RWPE1 (cell line): ENCODE results near the gene TAF4.
"Not testable (repeated sequence)": the region's sequence is repeated elsewhere in the genome, so short reads cannot be mapped to it uniquely, and the experiment has no call there.

Experiments
- CTCF ChIA-PET: fragments of 350-600 bp; sonication (Branson Sonifier 250); formaldehyde crosslinking; extraction: SDS; loops from one replicate; lab custom pipeline; 2021; lab: Yijun Ruan, JAX
- POLR2A ChIA-PET: fragments of 400-600 bp; formaldehyde crosslinking; extraction: SDS; loops from one replicate; lab custom pipeline; 2020; ENCODE audit warnings: antibody characterized with exemption; ENCODE audit not compliant: low non-redundant PET; lab: Yijun Ruan, JAX
- DNase-seq: peaks from one replicate; pipeline ENCODE4 v3.0.0; 2012; ENCODE audit warnings: low spot score
- H3K27ac ChIP-seq: fragments of 450-650 bp; 2 replicates; pipeline ENCODE4 v1.5.1; 2017
- TF ChIP-seq, protein P1 (sequence below): fragments of 450-650 bp; conservative IDR thresholded peaks from 2 replicates; pipeline ENCODE4 v1.5.1; 2017; ENCODE audit warnings: low read depth, mild to moderate bottlenecking

The TAF4 gene

DNA sequence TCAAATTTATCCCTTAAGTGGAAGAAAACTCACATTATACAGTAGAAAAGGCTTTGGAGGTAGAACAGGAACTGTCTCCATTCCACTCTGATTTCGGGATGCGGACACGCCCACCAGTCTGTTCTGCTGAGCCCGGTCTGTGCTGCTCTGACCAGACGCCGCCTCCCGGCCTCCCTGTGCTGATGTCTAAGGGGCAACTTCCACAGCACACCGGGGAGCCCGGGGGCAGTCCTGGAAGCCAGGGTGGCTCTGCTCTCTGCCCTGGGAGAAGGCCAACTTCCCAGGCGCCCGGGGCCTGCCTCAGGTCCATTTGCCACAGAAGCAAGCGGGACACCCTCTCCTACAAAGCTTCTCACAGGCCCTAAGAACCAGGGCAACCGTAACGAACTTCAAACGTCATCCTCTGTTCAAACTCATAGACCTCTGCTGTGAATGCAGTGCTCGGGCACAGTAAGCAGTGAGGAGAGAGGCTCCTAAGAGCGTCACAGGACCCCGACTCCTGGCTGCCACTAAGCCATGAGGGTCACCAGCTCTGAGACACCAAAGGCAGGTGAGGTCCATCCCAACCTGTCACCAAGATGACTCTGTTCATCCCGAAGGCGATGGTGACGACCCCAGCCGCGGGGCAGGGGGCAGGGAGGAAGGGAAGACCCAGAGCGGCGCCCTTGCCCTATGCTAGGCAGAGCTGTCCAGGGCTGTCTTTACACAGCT is 5.6 kb downstream of the TAF4 start:
- POLR2A ChIA-PET = interaction anchor here (0.5 kb wide), 1 partner anchor 48 kb away, joined by 6 read pairs; no protein-coding TSS in a partner anchor
- CTCF ChIA-PET = interaction anchor here (0.7 to 1.0 kb wide), 3 partner anchors 49 to 1423 kb away, joined by 3 to 4 read pairs (median 4); no protein-coding TSS in a partner anchor
- TF ChIP-seq, protein P1, sequence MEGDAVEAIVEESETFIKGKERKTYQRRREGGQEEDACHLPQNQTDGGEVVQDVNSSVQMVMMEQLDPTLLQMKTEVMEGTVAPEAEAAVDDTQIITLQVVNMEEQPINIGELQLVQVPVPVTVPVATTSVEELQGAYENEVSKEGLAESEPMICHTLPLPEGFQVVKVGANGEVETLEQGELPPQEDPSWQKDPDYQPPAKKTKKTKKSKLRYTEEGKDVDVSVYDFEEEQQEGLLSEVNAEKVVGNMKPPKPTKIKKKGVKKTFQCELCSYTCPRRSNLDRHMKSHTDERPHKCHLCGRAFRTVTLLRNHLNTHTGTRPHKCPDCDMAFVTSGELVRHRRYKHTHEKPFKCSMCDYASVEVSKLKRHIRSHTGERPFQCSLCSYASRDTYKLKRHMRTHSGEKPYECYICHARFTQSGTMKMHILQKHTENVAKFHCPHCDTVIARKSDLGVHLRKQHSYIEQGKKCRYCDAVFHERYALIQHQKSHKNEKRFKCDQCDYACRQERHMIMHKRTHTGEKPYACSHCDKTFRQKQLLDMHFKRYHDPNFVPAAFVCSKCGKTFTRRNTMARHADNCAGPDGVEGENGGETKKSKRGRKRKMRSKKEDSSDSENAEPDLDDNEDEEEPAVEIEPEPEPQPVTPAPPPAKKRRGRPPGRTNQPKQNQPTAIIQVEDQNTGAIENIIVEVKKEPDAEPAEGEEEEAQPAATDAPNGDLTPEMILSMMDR = no peak
- no peak for DNase-seq
- H3K27ac ChIP-seq = peak overlapping the region; percentile 2; the same call in 1 of the 2 replicates

DNA sequence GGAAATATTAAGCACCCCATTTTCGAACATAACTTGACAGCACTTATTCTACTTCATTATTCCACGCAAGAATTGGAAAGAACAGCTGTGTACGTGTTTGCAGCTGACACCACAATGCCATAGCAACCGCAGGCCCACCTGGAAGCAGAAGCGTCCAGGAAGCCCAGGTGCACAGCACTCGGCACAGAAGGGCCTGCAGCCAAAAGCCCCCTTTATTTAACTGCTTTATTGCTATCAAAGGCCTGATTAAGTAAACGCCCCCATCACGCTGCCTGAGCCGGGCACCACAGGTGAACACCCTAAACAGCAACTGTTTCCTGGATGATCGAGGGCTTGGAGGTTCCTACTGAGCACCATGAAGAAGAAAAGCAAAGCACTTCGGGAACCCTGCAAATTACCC is 6.3 kb downstream of the TAF4 start:
- TF ChIP-seq, protein P1 = no peak
- H3K27ac ChIP-seq = no peak overlapping the region
- no peak for DNase-seq
- ChIA-PET CTCF (no interaction called here), POLR2A (no interaction called here)

DNA sequence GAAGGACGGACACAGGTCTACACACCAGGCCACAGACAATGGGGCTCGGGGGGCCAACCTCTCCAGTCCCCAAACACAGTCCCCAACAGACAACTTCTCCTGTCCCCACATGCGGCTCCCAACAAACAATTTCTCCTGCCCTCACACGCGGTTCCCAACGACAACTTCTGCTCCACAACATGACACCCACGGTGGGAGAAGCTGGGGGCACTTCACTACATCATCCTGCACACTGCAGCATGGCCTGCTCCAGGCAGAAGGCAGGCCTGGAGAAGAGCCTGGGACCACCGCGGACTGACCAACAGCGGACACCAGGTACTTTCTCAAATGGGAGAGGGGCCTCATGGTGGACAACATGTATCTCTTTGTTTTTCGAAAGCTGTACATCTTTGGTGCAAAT is 6.7 kb downstream of the TAF4 start:
- POLR2A ChIA-PET = no interaction called here
- CTCF ChIA-PET = interaction anchor here (0.6 kb wide), 1 partner anchor 160 kb away, joined by 3 read pairs; no protein-coding TSS in a partner anchor
- no peak overlapping the region for H3K27ac ChIP-seq
- no peak for DNase-seq
- TF ChIP-seq, protein P1 = no peak

DNA sequence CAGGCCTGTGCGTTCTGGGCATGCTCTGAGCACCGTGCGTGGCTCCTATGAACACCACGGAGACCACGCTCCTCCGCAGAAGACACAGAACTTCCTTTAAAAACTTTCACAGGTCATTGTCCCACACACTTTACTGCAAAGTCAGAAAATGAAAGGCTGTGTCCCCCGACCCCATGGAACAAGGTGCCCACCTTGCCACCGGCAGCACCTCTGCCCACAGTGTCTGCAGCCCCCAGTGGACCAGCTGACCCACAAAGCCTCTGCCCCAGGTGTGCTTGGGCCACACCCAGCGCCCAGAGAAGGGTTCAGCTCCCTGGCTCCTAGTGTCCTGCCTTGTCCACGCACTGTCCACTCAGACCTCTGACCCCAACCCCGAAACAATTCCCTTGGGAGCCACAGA is 8.7 kb downstream of the TAF4 start:
- H3K27ac ChIP-seq = no peak overlapping the region
- POLR2A ChIA-PET = no interaction called here
- no peak for DNase-seq
- CTCF ChIA-PET = no interaction called here
- TF ChIP-seq, protein P1 = no peak

DNA sequence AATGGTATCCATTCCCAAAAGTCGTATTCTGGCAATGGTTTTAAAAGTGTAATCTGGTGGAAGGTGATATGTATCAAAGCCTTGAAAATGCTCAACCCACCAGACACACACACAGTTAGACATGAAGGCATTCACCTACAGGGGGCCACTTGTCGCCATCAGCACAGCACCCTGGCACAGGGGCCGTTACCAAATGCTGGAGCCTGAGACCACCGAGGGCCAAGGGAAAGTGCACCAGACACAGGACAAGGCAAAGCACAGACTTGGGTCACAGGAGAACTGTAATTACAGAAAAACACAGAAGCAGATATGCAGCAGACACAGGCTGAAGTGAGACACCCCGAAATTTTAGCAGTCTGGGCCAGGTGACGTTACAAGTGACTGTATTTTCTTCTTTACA is 9.3 kb downstream of the TAF4 start:
- H3K27ac ChIP-seq = no peak overlapping the region
- DNase-seq = no peak
- ChIA-PET POLR2A (no interaction called here), CTCF (interaction anchor here (0.5 kb wide), 1 partner anchor 82 kb away, joined by 3 read pairs; no protein-coding TSS in a partner anchor)
- TF ChIP-seq, protein P1 = no peak

DNA sequence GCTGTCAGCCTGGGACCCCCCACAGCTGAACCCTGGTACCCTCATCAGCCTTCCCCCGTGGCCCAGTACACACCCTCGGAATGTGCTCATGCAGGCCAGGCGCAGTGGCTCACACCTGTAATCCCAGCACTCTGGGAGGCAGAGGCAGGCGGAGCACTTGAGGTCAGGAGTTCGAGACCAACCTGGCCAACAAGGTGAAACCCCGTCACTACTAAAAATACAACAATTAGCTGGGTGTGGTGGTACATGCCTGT is 9.9 kb downstream of the TAF4 start:
- DNase-seq, H3K27ac ChIP-seq, POLR2A ChIA-PET: not testable (repeated sequence)
- CTCF ChIA-PET = interaction anchor here (0.5 kb wide), 1 partner anchor 82 kb away, joined by 3 read pairs; no protein-coding TSS in a partner anchor
